Tibial nerve (tissue), 4 donors: Measurements from ENCODE around the gene RREB1. TPM values are rescaled to one million over a fixed set of nuclear protein-coding genes. Genes with fewer than 3 reads are reported as not detected.

ENCODE experiments used
- DNase-seq, 2 donors: peaks; one replicate each; pipeline ENCODE4 v3.0.0-alpha.2; 2019; ENCODE audit warnings: low spot score in 2 of 2
- H3K27ac ChIP-seq, 4 donors: fragments of 200-600 bp; sonication (generic) in 3 of 4; one replicate each; pipeline ENCODE4 v1.5.1; 2017 to 2019; ENCODE audit warnings: mild to moderate bottlenecking in 1 of 4
- H3K27me3 ChIP-seq, 2 donors: fragments of 200-600 bp; sonication (generic) in 1 of 2; one replicate each; pipeline versions ENCODE4 v1.5.1 to v1.6.0; 2017 to 2019
- H3K36me3 ChIP-seq, 3 donors: fragments of 200-600 bp; sonication (generic); one replicate each; pipeline ENCODE4 v1.5.1; 2018 to 2019
- H3K4me1 ChIP-seq, 4 donors: fragments of 200-600 bp; sonication (generic) in 3 of 4; one replicate each; pipeline ENCODE4 v1.5.1; 2017 to 2019
- H3K4me3 ChIP-seq, 4 donors: fragments of 200-600 bp; sonication (generic) in 3 of 4; one replicate each; pipeline ENCODE4 v1.5.1; 2017 to 2019; ENCODE audit warnings: mild to moderate bottlenecking in 1 of 4, moderate library complexity in 1 of 4
- H3K9me3 ChIP-seq, 4 donors: fragments of 200-600 bp; sonication (generic) in 3 of 4; one replicate each; pipeline ENCODE4 v1.5.1; 2017 to 2019
- EP300 ChIP-seq, 2 donors: sonication (generic); formaldehyde crosslinking; IDR thresholded peaks; one replicate each; pipeline ENCODE4 v1.6.1; 2017; ENCODE audit warnings: antibody characterized with exemption in 2 of 2, mild to moderate bottlenecking in 1 of 2
- POLR2A ChIP-seq, 2 donors: fragments of 450-650 bp; IDR thresholded peaks; one replicate each; pipeline ENCODE4 v1.6.1; 2017; ENCODE audit warnings: antibody characterized with exemption in 2 of 2, mild to moderate bottlenecking in 2 of 2, moderate library complexity in 2 of 2
- WGBS, 2 donors: methylation state at CpG; one replicate each; pipeline ENCODE4 v1.1.5; 2018; 5-methylcytosine and 5-hydroxymethylcytosine counted together
- total RNA-seq, 4 donors: library from RNA; depleted of rRNA; stranded (reverse); fragments of >200 nt; gene quantifications; one replicate each; pipeline ENCODE4 v1.1.0, GENCODE V29; 2016
- TF ChIP-seq, protein P1 (sequence below), 5 experiments: fragments of 200-600 bp in 3 of 5; fragments of 450-650 bp in 2 of 5; sonication (generic) in 3 of 5; IDR thresholded peaks; one replicate each; pipeline ENCODE4 v1.5.1; 2016 to 2019; ENCODE audit warnings: antibody characterized with exemption in 5 of 5, mild to moderate bottlenecking in 3 of 5, moderate library complexity in 2 of 5

RREB1 gene
- total RNA-seq, 4 donors from 2014 or later = 32.3 to 61.5 (median 36.3) TPM

DNA sequence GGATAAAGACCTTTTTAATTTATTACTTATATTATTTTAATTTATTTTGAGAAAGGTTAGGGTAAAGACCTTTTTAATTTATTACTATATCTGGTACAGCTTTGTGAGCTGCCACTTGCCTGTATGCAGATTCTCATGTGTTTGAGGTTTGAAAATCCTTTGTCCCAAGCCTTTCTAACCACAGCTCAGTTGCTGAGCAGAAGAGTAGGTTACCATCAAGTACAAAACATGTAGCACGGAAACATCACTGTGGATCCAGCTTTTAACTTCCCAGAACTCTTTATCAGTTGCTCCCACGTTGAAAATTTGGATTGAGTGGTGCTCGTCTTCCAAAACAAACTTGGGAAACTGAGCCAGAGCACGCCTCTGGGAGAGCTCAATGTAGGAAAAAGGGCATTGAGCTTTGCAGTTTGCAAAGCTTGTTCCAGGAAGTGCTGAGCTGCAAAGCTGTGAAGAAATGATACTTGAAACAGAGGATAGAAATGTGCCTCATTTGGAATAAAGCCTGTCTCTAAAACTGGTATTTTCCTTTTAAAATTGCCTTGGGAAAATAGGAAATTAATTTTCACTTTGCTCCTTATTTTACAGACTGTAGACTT, 89.0 kb downstream of the RREB1 start:
- peaks cover 0 to 19% (median 4%) of the 10 kb centered on the region in 3 donors for H3K36me3 ChIP-seq
- WGBS, 2 donors = 68 to 72% methylated on average over 4 of the region's 4 CpGs

DNA sequence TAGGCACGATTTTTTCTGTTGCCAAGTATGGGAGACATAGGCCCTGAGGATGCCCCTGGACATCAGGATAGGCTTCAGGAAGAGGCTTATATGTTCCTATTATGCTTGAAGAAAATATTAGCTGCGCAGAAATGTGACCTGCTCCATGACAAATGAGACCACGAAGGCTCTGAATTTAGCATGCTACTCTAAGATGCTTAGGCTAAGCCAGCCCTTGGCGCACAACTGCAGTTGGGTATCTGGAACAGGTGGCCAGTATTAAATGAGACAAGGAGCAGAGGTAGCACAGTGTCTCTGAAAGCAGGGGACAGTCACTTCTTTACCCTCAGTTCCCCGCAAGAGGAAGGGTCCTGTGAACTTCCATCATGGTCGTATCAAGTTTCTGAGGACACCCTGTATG, 90.0 kb downstream of the RREB1 start:
- WGBS, 2 donors = 95 to 96% methylated on average over 6 of the region's 6 CpGs
- Histone ChIP-seq H3K4me1 (peaks cover 0 to 21% (median 2%) of the 10 kb centered on the region in 4 donors), H3K4me3 (no peak overlapping the region), H3K27me3 (no peaks in the 10 kb centered on the region), H3K27ac (no peak overlapping the region), H3K36me3 (peaks cover 0 to 21% (median 0%) of the 10 kb centered on the region in 3 donors), H3K9me3 (no peaks in the 10 kb centered on the region)
- DNase-seq = no peak
- no peak for TF ChIP-seq EP300 (IDR thresholded peaks at IDR 0.05)
- no peak for TF ChIP-seq POLR2A (IDR thresholded peaks at IDR 0.05)
- TF ChIP-seq, protein P1, sequence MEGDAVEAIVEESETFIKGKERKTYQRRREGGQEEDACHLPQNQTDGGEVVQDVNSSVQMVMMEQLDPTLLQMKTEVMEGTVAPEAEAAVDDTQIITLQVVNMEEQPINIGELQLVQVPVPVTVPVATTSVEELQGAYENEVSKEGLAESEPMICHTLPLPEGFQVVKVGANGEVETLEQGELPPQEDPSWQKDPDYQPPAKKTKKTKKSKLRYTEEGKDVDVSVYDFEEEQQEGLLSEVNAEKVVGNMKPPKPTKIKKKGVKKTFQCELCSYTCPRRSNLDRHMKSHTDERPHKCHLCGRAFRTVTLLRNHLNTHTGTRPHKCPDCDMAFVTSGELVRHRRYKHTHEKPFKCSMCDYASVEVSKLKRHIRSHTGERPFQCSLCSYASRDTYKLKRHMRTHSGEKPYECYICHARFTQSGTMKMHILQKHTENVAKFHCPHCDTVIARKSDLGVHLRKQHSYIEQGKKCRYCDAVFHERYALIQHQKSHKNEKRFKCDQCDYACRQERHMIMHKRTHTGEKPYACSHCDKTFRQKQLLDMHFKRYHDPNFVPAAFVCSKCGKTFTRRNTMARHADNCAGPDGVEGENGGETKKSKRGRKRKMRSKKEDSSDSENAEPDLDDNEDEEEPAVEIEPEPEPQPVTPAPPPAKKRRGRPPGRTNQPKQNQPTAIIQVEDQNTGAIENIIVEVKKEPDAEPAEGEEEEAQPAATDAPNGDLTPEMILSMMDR (IDR thresholded peaks at IDR 0.05) = no peak

More for the DNA sequence above, 89.0 kb downstream of the RREB1 start:
- Histone ChIP-seq H3K27me3 (no peaks in the 10 kb centered on the region), H3K4me3 (no peak overlapping the region), H3K4me1 (peaks cover 0 to 21% (median 0%) of the 10 kb centered on the region in 4 donors), H3K9me3 (no peaks in the 10 kb centered on the region), H3K27ac (no peak overlapping the region)
- DNase-seq = no peak
- TF ChIP-seq, protein P1 (IDR thresholded peaks at IDR 0.05) = no peak
- TF ChIP-seq POLR2A (IDR thresholded peaks at IDR 0.05) = no peak
- no peak for TF ChIP-seq EP300 (IDR thresholded peaks at IDR 0.05)

DNA sequence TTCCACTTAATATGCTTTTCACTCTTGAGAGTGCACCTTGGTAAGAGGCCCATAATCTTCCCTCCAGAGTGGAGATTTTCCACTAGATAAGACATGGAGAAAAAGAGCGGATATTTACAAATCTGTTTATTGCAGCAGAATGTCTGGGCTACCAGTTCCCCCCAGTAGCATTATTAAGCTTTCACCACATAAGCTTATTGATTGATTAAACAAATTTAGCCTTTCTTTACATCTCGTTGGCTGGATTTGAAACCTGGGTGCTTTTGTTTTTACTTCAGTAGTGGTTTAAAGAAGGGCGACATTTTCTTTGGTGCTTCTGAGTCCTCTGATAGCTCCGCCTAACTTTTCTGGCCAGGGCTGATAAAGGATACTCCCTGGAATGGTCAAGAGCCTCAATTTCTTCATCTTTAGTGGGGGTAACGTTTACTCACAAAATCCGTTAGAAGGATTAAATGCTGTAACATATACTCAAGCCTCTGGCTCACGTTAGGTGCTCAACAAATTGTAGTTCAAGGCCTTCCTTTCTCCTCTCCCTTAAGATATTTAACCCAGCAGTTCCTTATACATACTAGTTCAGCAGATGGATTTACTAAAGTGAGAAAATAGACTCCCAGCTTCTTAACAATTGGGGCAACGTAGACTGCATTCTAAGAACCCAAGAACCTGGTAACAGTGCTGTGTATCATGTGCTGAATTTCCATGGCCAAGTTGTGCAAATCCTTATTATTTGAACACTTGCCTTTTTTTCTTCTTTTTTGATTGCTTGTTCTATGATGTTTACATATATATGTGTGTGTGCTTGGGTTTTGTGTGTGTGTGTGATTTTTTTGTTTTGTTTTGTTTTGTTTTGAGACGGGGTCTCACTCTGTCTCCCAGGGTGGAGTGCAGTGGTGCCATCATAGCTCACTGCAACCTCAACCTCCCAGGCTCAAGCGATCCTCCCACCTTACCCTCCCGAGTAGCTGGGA, 91.4 kb downstream of the RREB1 start:
- Histone ChIP-seq H3K4me3 (no peak overlapping the region), H3K4me1 (peaks cover 0 to 25% (median 2%) of the 10 kb centered on the region in 4 donors), H3K9me3 (no peaks in the 10 kb centered on the region), H3K27me3 (no peaks in the 10 kb centered on the region), H3K36me3 (peaks cover 0 to 34% (median 0%) of the 10 kb centered on the region in 3 donors), H3K27ac (no peak overlapping the region)
- 92% methylated on average over 11 of the region's 11 CpGs for WGBS, 2 donors
- DNase-seq = no peak
- TF ChIP-seq EP300 (IDR thresholded peaks at IDR 0.05) = no peak
- no peak for TF ChIP-seq POLR2A (IDR thresholded peaks at IDR 0.05)
- TF ChIP-seq, protein P1 (IDR thresholded peaks at IDR 0.05) = no peak

DNA sequence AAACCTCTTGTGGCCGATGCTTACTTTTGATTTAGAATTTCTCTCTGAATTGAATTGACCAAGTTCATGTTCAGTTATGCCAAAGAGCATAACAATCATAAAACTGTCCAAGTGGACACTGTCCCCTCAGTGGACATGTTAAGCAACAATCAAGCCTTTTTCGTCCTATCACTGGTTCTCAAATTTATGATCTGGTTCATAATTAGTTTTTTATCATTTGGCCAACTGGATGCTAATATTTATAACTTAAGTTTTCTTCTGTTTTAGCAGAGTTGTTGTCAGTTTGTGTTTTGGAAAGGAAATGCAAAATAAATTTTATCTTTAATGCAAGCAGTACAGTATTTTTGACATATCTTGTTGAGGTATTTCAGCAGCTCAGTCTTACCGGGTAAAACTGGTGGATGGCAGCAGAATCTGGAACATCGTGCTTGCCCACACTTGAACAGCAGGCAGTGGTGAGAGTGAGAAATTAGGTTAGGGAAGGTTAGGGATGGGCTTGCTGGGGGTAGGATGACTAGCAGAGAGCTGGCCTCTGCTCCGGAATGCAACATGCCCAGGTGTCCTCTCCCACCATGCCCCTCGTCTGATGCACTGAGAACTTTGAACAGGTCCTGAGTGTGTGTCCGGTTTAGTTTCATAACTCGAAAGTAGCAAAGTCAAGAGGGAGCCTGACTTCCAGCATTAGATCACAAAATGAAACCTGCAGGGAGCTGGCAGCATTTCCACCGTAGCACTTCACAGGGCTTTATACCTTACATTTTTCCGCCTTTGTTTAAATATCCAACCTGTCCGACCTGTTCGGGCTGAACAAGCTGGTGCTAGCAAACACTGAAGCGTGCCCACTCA, 93.1 kb downstream of the RREB1 start:
- DNase-seq = no peak
- Histone ChIP-seq H3K9me3 (no peaks in the 10 kb centered on the region), H3K36me3 (peaks cover 0 to 38% (median 0%) of the 10 kb centered on the region in 3 donors), H3K4me3 (no peak overlapping the region), H3K27me3 (no peaks in the 10 kb centered on the region), H3K27ac (no peak overlapping the region), H3K4me1 (peaks cover 0 to 13% (median 2%) of the 10 kb centered on the region in 4 donors)
- 88 to 90% methylated on average over 13 of the region's 13 CpGs for WGBS, 2 donors
- TF ChIP-seq, protein P1 (IDR thresholded peaks at IDR 0.05) = no peak
- no peak for TF ChIP-seq POLR2A (IDR thresholded peaks at IDR 0.05)
- no peak for TF ChIP-seq EP300 (IDR thresholded peaks at IDR 0.05)
